Esophagus mucosa (tissue), 1 donor: ENCODE data around the gene PRAC2. TPM values are rescaled to one million over a fixed set of nuclear protein-coding genes. Genes with fewer than 3 reads are reported as not detected.

Experiments used
- ATAC-seq: fragments of 200-7000 bp; cut with Tn5 transposase; one replicate; pipeline ENCODE4 v1.9.1; 2020
- total RNA-seq: library from RNA; stranded (reverse); gene quantifications from one replicate; pipeline ENCODE4 v1.2.4, GENCODE V29; 2023
- donor health status: DM: yes; HTN: yes; CAD: no.

PRAC2 gene
- total RNA-seq, 1 donor from 2014 or later: not detected

GRCh38 chr17:48755356-48755755 lies 32.4 kb downstream of the PRAC2 start:
- no peak for ATAC-seq

- no peak for ATAC-seq
These were observed 33.9 kb downstream of the PRAC2 start for GRCh38 chr17:48756830-48757251.

GRCh38 chr17:48757524-48757961 lies 34.6 kb downstream of the PRAC2 start:
- no peak for ATAC-seq

- ATAC-seq: no peak
These were observed 36.3 kb downstream of the PRAC2 start for GRCh38 chr17:48759288-48759687.

GRCh38 chr17:48760411-48760810 lies 37.4 kb downstream of the PRAC2 start:
- ATAC-seq: no peak

GRCh38 chr17:48761114-48761513 lies 38.1 kb downstream of the PRAC2 start:
- no peak for ATAC-seq

GRCh38 chr17:48767263-48767774 lies 44.3 kb downstream of the PRAC2 start:
- no peak for ATAC-seq

- no peak for ATAC-seq
These were observed 46.2 kb downstream of the PRAC2 start for GRCh38 chr17:48769009-48769675.

GRCh38 chr17:48770954-48771353 lies 48.0 kb downstream of the PRAC2 start:
- no peak for ATAC-seq

GRCh38 chr17:48773245-48773644 lies 50.3 kb downstream of the PRAC2 start:
- no peak for ATAC-seq

Other genes starting within 250 kb of the PRAC2 start
- 0.24 TPM for gene HOXB1, start 192.2 kb upstream of the PRAC2 start, total RNA-seq
- 14.1 TPM for gene HOXB2, start 178.1 kb upstream of the PRAC2 start, total RNA-seq
- gene HOXB4, start 144.8 kb upstream of the PRAC2 start, total RNA-seq: 2.4 TPM
- 6.0 TPM for gene HOXB3, start 132.9 kb upstream of the PRAC2 start, total RNA-seq
- gene HOXB5, start 129.4 kb upstream of the PRAC2 start, total RNA-seq: 0.16 TPM
- gene HOXB6, start 118.2 kb upstream of the PRAC2 start, total RNA-seq: 0.28 TPM
- 2.1 TPM for gene HOXB7, start 112.2 kb upstream of the PRAC2 start, total RNA-seq
- not detected for gene HOXB8, start 107.9 kb upstream of the PRAC2 start, total RNA-seq
- gene HOXB9, start 96.8 kb upstream of the PRAC2 start, total RNA-seq: not detected
- not detected for gene PRAC1, start 667 bp upstream of the PRAC2 start, total RNA-seq
- not detected for gene HOXB13, start 5.6 kb downstream of the PRAC2 start, total RNA-seq
- 0.12 TPM for gene TTLL6, start 94.0 kb downstream of the PRAC2 start, total RNA-seq
- gene CALCOCO2, start 107.8 kb downstream of the PRAC2 start, total RNA-seq: 100 TPM
- 115 TPM for gene ATP5MC1, start 169.6 kb downstream of the PRAC2 start, total RNA-seq
- 46.6 TPM for gene UBE2Z, start 185.2 kb downstream of the PRAC2 start, total RNA-seq
- 65.2 TPM for gene SNF8, start 221.7 kb downstream of the PRAC2 start, total RNA-seq
- gene GIP, start 245.4 kb downstream of the PRAC2 start, total RNA-seq: not detected